ENCODE measurements around the gene SYNJ2. TPM values are rescaled to one million over a fixed set of nuclear protein-coding genes. Genes with fewer than 3 reads are reported as not detected.

SYNJ2 gene
- total and polyA plus RNA-seq, 11 donors = 7.5 to 27.0 (median 18.2) TPM

GRCh38 chr6:158011980-158012566, 30.4 kb downstream of the SYNJ2 start:
- no peaks in the 10 kb centered on the region for H3K36me3 ChIP-seq
- peaks cover 0 to 3% (median 0%) of the 10 kb centered on the region in 12 donors for H3K9me3 ChIP-seq
- peak overlapping the region in 6 of 12 donors; percentile 5 to 55 (median 35) for H3K27ac ChIP-seq
- no peak overlapping the region for H3K4me3 ChIP-seq
- H3K4me1 ChIP-seq = peaks cover 8 to 48% (median 32%) of the 10 kb centered on the region in 12 donors
- ATAC-seq (no peak), DNase-seq (no peak)
- intact Hi-C loops (cut with DNase I) = no loop called here
- H3K27me3 ChIP-seq = no peaks in the 10 kb centered on the region
- WGBS, 4 donors = 65 to 79% (median 74%) methylated on average over 7 of the region's 7 CpGs
- TF ChIP-seq CTCF (IDR thresholded peaks at IDR 0.05) = no peak
- no peak for TF ChIP-seq POLR2A (IDR thresholded peaks at IDR 0.05)

- H3K4me3 ChIP-seq = no peak overlapping the region
- no peaks in the 10 kb centered on the region for H3K27me3 ChIP-seq
- peaks cover 0 to 3% (median 0%) of the 10 kb centered on the region in 12 donors for H3K9me3 ChIP-seq
- H3K4me1 ChIP-seq = peaks cover 8 to 54% (median 39%) of the 10 kb centered on the region in 12 donors
- intact Hi-C loops (cut with DNase I) = no loop called here
- TF ChIP-seq POLR2A (IDR thresholded peaks at IDR 0.05) (no peak), CTCF (IDR thresholded peaks at IDR 0.05) (no peak)
- no peak overlapping the region for H3K27ac ChIP-seq
- no peak for ATAC-seq
- 88 to 96% (median 89%) methylated on average over 4 of the region's 4 CpGs for WGBS, 4 donors
- DNase-seq = no peak
- H3K36me3 ChIP-seq = no peaks in the 10 kb centered on the region
Measured at GRCh38 chr6:158013904-158014504, 32.3 kb downstream of the SYNJ2 start.

- no peak overlapping the region for H3K4me3 ChIP-seq
- TF ChIP-seq CTCF (IDR thresholded peaks at IDR 0.05) (no peak), POLR2A (IDR thresholded peaks at IDR 0.05) (no peak)
- DNase-seq (no peak), ATAC-seq (no peak)
- H3K27ac ChIP-seq = no peak overlapping the region
- H3K36me3 ChIP-seq = no peaks in the 10 kb centered on the region
- peaks cover 0 to 3% (median 0%) of the 10 kb centered on the region in 12 donors for H3K9me3 ChIP-seq
- peaks cover 6 to 54% (median 39%) of the 10 kb centered on the region in 12 donors for H3K4me1 ChIP-seq
- intact Hi-C loops (cut with DNase I) = no loop called here
- no peaks in the 10 kb centered on the region for H3K27me3 ChIP-seq
- 94 to 99% (median 98%) methylated on average over 4 to 6 of the region's 6 CpGs for WGBS, 4 donors
Measured at GRCh38 chr6:158014505-158015187, 33.0 kb downstream of the SYNJ2 start.

GRCh38 chr6:158015188-158015506, 33.5 kb downstream of the SYNJ2 start:
- peaks cover under 1 to 52% (median 35%) of the 10 kb centered on the region in 12 donors for H3K4me1 ChIP-seq
- no peak for ATAC-seq
- no peak for TF ChIP-seq CTCF (IDR thresholded peaks at IDR 0.05)
- intact Hi-C loops (cut with DNase I) = no loop called here
- no peak overlapping the region for H3K4me3 ChIP-seq
- H3K27ac ChIP-seq = no peak overlapping the region
- H3K36me3 ChIP-seq = no peaks in the 10 kb centered on the region
- H3K27me3 ChIP-seq = no peaks in the 10 kb centered on the region
- no peak for DNase-seq
- WGBS, 4 donors = 86 to 90% (median 89%) methylated on average over 2 of the region's 2 CpGs
- H3K9me3 ChIP-seq = peaks cover 0 to 3% (median 0%) of the 10 kb centered on the region in 12 donors

Measured in heart left ventricle (tissue), 16 donors.